IMR-90 (cell line): ENCODE measurements around the gene KIF21A. TPM values are rescaled to one million over a fixed set of nuclear protein-coding genes. Genes with fewer than 3 reads are reported as not detected.

ENCODE experiments used
- ATAC-seq: fragments of 200-7000 bp; cut with Tn5 transposase; 2 replicates; pipeline ENCODE4 v1.9.1; 2020; ENCODE audit warnings: low read depth, mild to moderate bottlenecking, moderate library complexity
- BruUV-seq: library from RNA; stranded (reverse); fragments of 400-500 nt; replicated peaks from 2 replicates; lab custom pipeline; 2021; lab: Mats Ljungman, UMichigan
- CTCF ChIA-PET: fragments of 300-600 bp; formaldehyde crosslinking; extraction: SDS; loops from one replicate; lab custom pipeline; 2021; ENCODE audit warnings: antibody characterized with exemption; lab: Yijun Ruan, JAX
- POLR2A ChIA-PET: fragments of 300-600 bp; sonication (Branson Sonifier 250); formaldehyde crosslinking; loops from one replicate; lab custom pipeline; 2022; ENCODE audit warnings: antibody characterized with exemption; ENCODE audit not compliant: unreplicated experiment; lab: Charles Lee
- DNase-seq: peaks from one replicate; pipeline ENCODE4 v3.0.0; 2013
- H2AFZ ChIP-seq: replicated peaks from 2 replicates; pipeline ENCODE3; 2013; ENCODE audit warnings: low read length, mild to moderate bottlenecking; ENCODE audit not compliant: poor library complexity
- H2AK5ac ChIP-seq: 2 replicates; pipeline ENCODE4 v1.6.1; 2013; ENCODE audit warnings: low read depth, low read length, inconsistent platforms
- H2AK9ac ChIP-seq: replicated peaks from 2 replicates; pipeline ENCODE3; 2013; ENCODE audit warnings: mild to moderate bottlenecking, low read depth, low read length, moderate library complexity; ENCODE audit not compliant: poor library complexity
- H2BK120ac ChIP-seq: 2 replicates; pipeline ENCODE4 v1.6.1; 2013; ENCODE audit warnings: low read depth, low read length, inconsistent platforms
- H2BK15ac ChIP-seq: 3 replicates; pipeline ENCODE4 v1.6.1; 2013; ENCODE audit warnings: low read depth, low read length, inconsistent platforms
- H2BK20ac ChIP-seq: 2 replicates; pipeline ENCODE4 v1.6.1; 2013; ENCODE audit warnings: low read depth, mild to moderate bottlenecking, inconsistent platforms, low read length, moderate library complexity
- H2BK5ac ChIP-seq: 2 replicates; pipeline ENCODE4 v1.6.1; 2013; ENCODE audit warnings: mild to moderate bottlenecking, low read depth, low read length, inconsistent platforms; ENCODE audit not compliant: poor library complexity, severe bottlenecking
- H3K14ac ChIP-seq: replicated peaks from 2 replicates; pipeline ENCODE4 v1.6.1; 2013; ENCODE audit warnings: low read depth, low read length, inconsistent platforms
- H3K18ac ChIP-seq: 2 replicates; pipeline ENCODE4 v1.6.1; 2013; ENCODE audit warnings: low read depth, low read length, control low read depth
- H3K23ac ChIP-seq: 2 replicates; pipeline ENCODE4 v1.6.1; 2013; ENCODE audit warnings: low read depth, low read length, inconsistent platforms
- H3K27ac ChIP-seq: 2 replicates; pipeline ENCODE4 v1.5.1; 2013; ENCODE audit warnings: mild to moderate bottlenecking, control low read depth, low read length; ENCODE audit not compliant: insufficient read depth
- H3K27me3 ChIP-seq: 2 replicates; pipeline ENCODE4 v1.6.1; 2013; ENCODE audit warnings: low read length; ENCODE audit not compliant: control insufficient read depth, insufficient read depth
- H3K36me3 ChIP-seq: 2 replicates; pipeline ENCODE4 v1.6.1; 2013; ENCODE audit warnings: low read length, mixed read lengths; ENCODE audit not compliant: control insufficient read depth, insufficient read depth
- H3K4ac ChIP-seq: 2 replicates; pipeline ENCODE4 v1.6.1; 2013; ENCODE audit warnings: low read depth, low read length, inconsistent platforms
- H3K4me1 ChIP-seq: 2 replicates; pipeline ENCODE4 v1.6.1; 2013; ENCODE audit warnings: low read length, mixed read lengths; ENCODE audit not compliant: control insufficient read depth, insufficient read depth
- H3K4me2 ChIP-seq: 2 replicates; pipeline ENCODE4 v1.6.1; 2013; ENCODE audit warnings: low read depth, mild to moderate bottlenecking, control low read depth, low read length, moderate library complexity
- H3K4me3 ChIP-seq: 2 replicates; pipeline ENCODE4 v1.5.1; 2013; ENCODE audit warnings: low read depth, mild to moderate bottlenecking, control low read depth, low read length, moderate library complexity; ENCODE audit not compliant: insufficient read depth
- H3K56ac ChIP-seq: 2 replicates; pipeline ENCODE4 v1.6.1; 2013; ENCODE audit warnings: low read length, inconsistent platforms; ENCODE audit not compliant: insufficient read depth; ENCODE audit errors: extremely low read depth
- H3K79me1 ChIP-seq, 2 experiments: 2 replicates each; pipeline ENCODE4 v1.6.1; 2013; ENCODE audit warnings: low read length in 2 of 2, inconsistent platforms in 1 of 2, low read depth in 1 of 2
- H3K9ac ChIP-seq: 2 replicates; pipeline ENCODE4 v1.6.1; 2013; ENCODE audit warnings: low read depth, low read length, control low read depth
- H3K9me1 ChIP-seq: 2 replicates; pipeline ENCODE4 v1.6.1; 2013; ENCODE audit warnings: low read length, inconsistent platforms; ENCODE audit not compliant: insufficient read depth
- H3K9me3 ChIP-seq: 2 replicates; pipeline ENCODE4 v1.6.1; 2013; ENCODE audit warnings: low read length; ENCODE audit not compliant: control insufficient read depth, insufficient read depth
- H4K20me1 ChIP-seq: 2 replicates; pipeline ENCODE4 v1.6.1; 2013; ENCODE audit warnings: low read length, inconsistent platforms; ENCODE audit not compliant: insufficient read depth
- H4K5ac ChIP-seq: 2 replicates; pipeline ENCODE4 v1.6.1; 2013; ENCODE audit warnings: mild to moderate bottlenecking, low read depth, low read length, control low read depth
- H4K8ac ChIP-seq, 2 experiments: 2 replicates each; pipeline ENCODE4 v1.6.1; 2013; ENCODE audit warnings: low read depth in 2 of 2, low read length in 2 of 2, control low read depth in 1 of 2, inconsistent platforms in 1 of 2
- H4K91ac ChIP-seq: 2 replicates; pipeline ENCODE4 v1.6.1; 2013; ENCODE audit warnings: low read depth, low read length, inconsistent platforms; ENCODE audit not compliant: insufficient read depth
- CHD1 ChIP-seq: IDR thresholded peaks from 2 replicates; pipeline ENCODE4 v1.6.1; 2012; ENCODE audit warnings: low read depth, low read length, improper control_type of control experiment
- MAZ ChIP-seq: IDR thresholded peaks from 2 replicates; pipeline ENCODE4 v1.6.1; 2012; ENCODE audit warnings: low read depth, mild to moderate bottlenecking, low read length, improper control_type of control experiment, moderate library complexity, borderline replicate concordance
- NFE2L2 ChIP-seq: fragments of 150-350 bp; IDR thresholded peaks from 2 replicates; pipeline ENCODE4 v1.6.1; 2016; ENCODE audit warnings: low read depth, mild to moderate bottlenecking, low read length
- dilution Hi-C: fragments of 300-500 bp; cut with HindIII; formaldehyde crosslinking; loops from one replicate; pipeline ENCODE4 v1.14.3; 2018; ENCODE audit warnings: low sequenced_read_pairs; ENCODE audit not compliant: unreplicated experiment
- in situ Hi-C: fragments of 300-500 bp; cut with MboI; formaldehyde crosslinking; loops from 3 replicates; pipeline ENCODE4 v1.14.3; 2019; ENCODE audit warnings: low sequenced_read_pairs, inconsistent platforms, mixed read lengths
- intact Hi-C: fragments of 100-400 bp; cut with micrococcal nuclease; formaldehyde crosslinking; loops from 2 replicates; pipeline ENCODE4 v1.10.0; 2022
- polyA plus RNA-seq, 3 experiments: library from polyadenylated mRNA; depleted of rRNA; stranded (reverse); fragments of >200 nt; gene quantifications; 2 replicates each; pipeline ENCODE4 v1.2.3, GENCODE V29; 2012; ENCODE audit warnings: low replicate concordance in 1 of 3
- total RNA-seq: library from RNA; depleted of rRNA; stranded (reverse); fragments of >200 nt; gene quantifications from 2 replicates; pipeline ENCODE4 v1.2.3, GENCODE V29; 2012
- TF ChIP-seq, protein P1 (sequence below): fragments of 150-350 bp; IDR thresholded peaks from 2 replicates; pipeline ENCODE4 v1.6.1; 2017; ENCODE audit warnings: mild to moderate bottlenecking, antibody characterized with exemption, low read length, low read depth

Gene KIF21A
- total and polyA plus RNA-seq, 2 of the 4 experiments (the other 2 are of a cell fraction): 0.38 to 1.1 TPM

DNA sequence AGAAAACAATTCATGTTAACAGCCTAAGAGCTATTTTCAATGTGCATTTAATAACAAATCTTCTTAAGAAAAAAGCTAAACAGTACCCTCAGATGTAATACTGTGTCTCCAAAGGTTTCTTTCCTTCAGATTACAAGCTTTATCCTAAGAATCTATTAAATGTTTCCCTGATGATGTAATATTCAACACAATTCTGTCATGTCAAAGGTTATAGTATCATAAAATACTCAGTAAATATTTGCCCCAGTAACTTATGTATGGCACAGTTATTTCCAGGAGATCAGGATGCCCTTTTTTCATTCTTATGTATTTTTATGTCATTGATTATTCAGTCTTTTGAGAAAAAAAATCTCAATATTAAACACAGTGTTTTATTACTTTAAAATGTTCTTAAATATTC is 128.4 kb downstream of the KIF21A start:
- Histone ChIP-seq H3K36me3 (no peaks in the 10 kb centered on the region), H3K56ac (no peak overlapping the region), H2BK20ac (no peak overlapping the region), H3K4me1 (no peaks in the 10 kb centered on the region), H4K8ac (no peak overlapping the region), H3K14ac (no peak overlapping the region), H3K9ac (no peak overlapping the region), H2AK5ac (no peak overlapping the region), H4K91ac (no peak overlapping the region), H3K9me3 (no peaks in the 10 kb centered on the region), H2AK9ac (no peak overlapping the region), H2AFZ (no peak overlapping the region), H3K4me3 (no peak overlapping the region), H3K4me2 (no peak overlapping the region), H3K9me1 (no peaks in the 10 kb centered on the region), H3K27ac (no peak overlapping the region), H3K79me1 (no peaks in the 10 kb centered on the region), H2BK120ac (no peak overlapping the region), H3K4ac (no peak overlapping the region), H2BK15ac (no peak overlapping the region), H3K27me3 (no peaks in the 10 kb centered on the region), H3K23ac (no peak overlapping the region), H3K18ac (no peak overlapping the region), H2BK5ac (no peak overlapping the region), H4K20me1 (no peaks in the 10 kb centered on the region), H4K5ac (no peak overlapping the region)
- dilution Hi-C loops (no loop called here), in situ Hi-C loops (loop anchor here (25.0 kb wide), 2 partner anchors 298 to 798 kb away; partner anchors contain the start of genes ABCD2 and SLC2A13), intact Hi-C loops (loop anchor here (10.0 kb wide), 1 partner anchor 130 kb away; the partner anchor contains the start of gene KIF21A)
- DNase-seq (no peak), ATAC-seq (no peak)
- POLR2A ChIA-PET: no interaction called here
- TF ChIP-seq NFE2L2 (no peak), CHD1 (no peak), MAZ (no peak)
- TF ChIP-seq, protein P1, sequence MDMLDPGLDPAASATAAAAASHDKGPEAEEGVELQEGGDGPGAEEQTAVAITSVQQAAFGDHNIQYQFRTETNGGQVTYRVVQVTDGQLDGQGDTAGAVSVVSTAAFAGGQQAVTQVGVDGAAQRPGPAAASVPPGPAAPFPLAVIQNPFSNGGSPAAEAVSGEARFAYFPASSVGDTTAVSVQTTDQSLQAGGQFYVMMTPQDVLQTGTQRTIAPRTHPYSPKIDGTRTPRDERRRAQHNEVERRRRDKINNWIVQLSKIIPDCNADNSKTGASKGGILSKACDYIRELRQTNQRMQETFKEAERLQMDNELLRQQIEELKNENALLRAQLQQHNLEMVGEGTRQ: no peak
- CTCF ChIA-PET: no interaction called here
- no TSS peak for BruUV-seq
